Measurements from ENCODE around the gene TOMM70. TPM values are rescaled to one million over a fixed set of nuclear protein-coding genes. Genes with fewer than 3 reads are reported as not detected.

The TOMM70 gene
- total and polyA plus RNA-seq, 10 donors = 10.6 to 37.2 (median 30.4) TPM

DNA sequence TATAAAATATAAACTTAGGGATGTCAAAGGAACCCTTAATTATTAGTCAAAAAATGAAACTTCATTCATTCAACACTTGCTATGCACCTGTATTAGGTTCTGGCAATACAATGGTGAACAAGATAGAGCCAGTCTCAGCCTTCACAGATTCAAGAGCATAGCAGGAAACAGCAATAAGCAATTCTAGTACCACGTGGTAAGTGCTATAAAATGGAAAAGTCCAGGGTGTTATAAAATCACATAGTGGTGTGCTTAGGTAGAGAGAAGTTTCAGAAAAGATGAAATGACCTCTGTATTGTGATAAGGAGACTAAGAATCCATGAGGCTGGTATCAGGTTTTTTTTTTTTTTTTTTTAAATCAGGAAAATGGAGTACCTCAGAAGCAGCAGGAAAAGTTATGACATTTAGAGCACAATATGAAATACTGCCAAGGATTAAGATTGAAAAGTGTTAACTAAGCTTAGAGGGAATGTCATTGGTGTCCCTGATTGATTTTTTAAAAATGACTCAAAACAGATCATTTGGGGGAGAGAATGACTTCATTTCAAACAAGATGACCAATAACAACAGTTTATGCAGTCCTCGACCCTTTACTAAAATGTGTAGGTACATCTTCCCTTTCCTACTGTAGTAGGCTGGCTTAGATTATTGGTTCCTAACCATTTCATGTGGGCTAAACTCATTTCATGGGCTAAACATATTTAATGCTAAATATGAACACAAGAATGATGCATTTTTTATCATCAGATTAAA lies 5.0 kb downstream of the TOMM70 start:
- peaks cover 0 to 4% (median 0%) of the 10 kb centered on the region in 6 donors for H3K36me3 ChIP-seq
- no peak for DNase-seq
- H3K27ac ChIP-seq = no peak overlapping the region
- WGBS, 5 donors = 35 to 56% (median 49%) methylated on average over 2 of the region's 2 CpGs
- TF ChIP-seq, protein P1, sequence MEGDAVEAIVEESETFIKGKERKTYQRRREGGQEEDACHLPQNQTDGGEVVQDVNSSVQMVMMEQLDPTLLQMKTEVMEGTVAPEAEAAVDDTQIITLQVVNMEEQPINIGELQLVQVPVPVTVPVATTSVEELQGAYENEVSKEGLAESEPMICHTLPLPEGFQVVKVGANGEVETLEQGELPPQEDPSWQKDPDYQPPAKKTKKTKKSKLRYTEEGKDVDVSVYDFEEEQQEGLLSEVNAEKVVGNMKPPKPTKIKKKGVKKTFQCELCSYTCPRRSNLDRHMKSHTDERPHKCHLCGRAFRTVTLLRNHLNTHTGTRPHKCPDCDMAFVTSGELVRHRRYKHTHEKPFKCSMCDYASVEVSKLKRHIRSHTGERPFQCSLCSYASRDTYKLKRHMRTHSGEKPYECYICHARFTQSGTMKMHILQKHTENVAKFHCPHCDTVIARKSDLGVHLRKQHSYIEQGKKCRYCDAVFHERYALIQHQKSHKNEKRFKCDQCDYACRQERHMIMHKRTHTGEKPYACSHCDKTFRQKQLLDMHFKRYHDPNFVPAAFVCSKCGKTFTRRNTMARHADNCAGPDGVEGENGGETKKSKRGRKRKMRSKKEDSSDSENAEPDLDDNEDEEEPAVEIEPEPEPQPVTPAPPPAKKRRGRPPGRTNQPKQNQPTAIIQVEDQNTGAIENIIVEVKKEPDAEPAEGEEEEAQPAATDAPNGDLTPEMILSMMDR (IDR thresholded peaks at IDR 0.05 in 8 of 11, conservative IDR thresholded peaks at IDR 0.05 in 3 of 11) = no peak
- TF ChIP-seq POLR2A (IDR thresholded peaks at IDR 0.05) = no peak
- no peak for TF ChIP-seq POLR2AphosphoS5 (IDR thresholded peaks at IDR 0.05)
- no peak overlapping the region for H3K4me3 ChIP-seq
- H3K4me1 ChIP-seq = peaks cover 16 to 80% (median 45%) of the 10 kb centered on the region in 6 donors
- no peaks in the 10 kb centered on the region for H3K27me3 ChIP-seq (replicated peaks in 1 of 7)
- intact Hi-C loops (cut with DNase I; ENCODE audit: low total_unique reads) = no loop called here
- H3K9me3 ChIP-seq = no peaks in the 10 kb centered on the region

DNA sequence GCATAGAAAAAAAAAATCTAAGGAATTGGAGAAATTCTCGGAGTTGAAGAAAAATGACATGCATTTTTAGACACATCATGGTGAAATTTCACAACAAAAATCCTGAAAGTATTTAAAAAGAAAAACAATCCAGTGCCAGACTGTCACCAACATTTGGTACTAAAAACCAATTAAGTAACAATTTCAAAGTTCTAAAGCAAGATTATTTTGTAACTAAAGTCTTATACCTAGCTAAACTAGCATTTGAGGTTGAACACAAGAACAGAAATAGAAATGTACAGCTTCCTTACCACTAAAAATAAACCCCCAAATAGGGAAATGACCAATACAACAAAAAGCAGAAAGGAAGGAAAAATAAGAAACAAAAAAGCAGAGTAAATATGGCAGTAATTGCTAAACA lies 11.9 kb downstream of the TOMM70 start:
- H3K4me3 ChIP-seq = no peak overlapping the region
- intact Hi-C loops (cut with DNase I; ENCODE audit: low total_unique reads) = no loop called here
- H3K4me1 ChIP-seq = peaks cover 0 to 16% (median 2%) of the 10 kb centered on the region in 6 donors
- DNase-seq = no peak
- H3K27me3 ChIP-seq (replicated peaks in 1 of 7) = no peaks in the 10 kb centered on the region
- TF ChIP-seq POLR2AphosphoS5 (IDR thresholded peaks at IDR 0.05) (no peak), POLR2A (IDR thresholded peaks at IDR 0.05) (no peak)
- TF ChIP-seq, protein P1 (IDR thresholded peaks at IDR 0.05 in 8 of 11, conservative IDR thresholded peaks at IDR 0.05 in 3 of 11) = no peak
- peaks cover 0 to 55% (median 20%) of the 10 kb centered on the region in 6 donors for H3K36me3 ChIP-seq
- H3K9me3 ChIP-seq = peaks cover 0 to 20% (median 17%) of the 10 kb centered on the region in 8 donors
- WGBS, 5 donors = 95 to 100% (median 96%) methylated on average over 1 of the region's 1 CpG
- H3K27ac ChIP-seq = no peak overlapping the region

DNA sequence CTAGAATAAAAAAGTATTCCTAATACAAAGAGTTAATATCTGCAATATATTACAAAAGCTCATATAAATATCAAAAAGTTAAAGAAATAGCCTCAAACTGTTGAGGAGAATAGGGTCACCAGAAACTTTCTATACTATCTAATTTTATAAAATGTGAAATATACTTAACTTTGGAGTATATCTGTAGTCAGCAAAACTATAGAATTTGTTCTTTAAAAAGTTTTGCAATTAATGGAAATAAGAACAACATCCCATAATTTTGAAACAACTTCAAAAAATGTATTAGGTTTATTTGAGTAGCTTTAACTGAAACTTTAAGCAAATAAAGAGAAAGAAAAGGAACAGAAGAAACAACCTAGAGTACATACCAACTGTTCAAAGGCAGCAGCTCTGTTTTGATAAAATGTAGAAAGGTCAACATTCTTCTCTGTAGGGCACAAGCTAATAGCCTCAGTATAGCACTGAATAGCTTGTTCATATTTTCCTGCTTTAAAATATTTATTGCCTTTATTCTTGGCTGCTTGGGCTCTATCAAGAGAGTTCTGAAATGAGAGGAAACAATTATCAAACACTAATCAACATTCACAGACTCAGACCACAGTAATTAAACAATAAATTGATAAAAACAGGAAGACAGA lies 14.3 kb downstream of the TOMM70 start:
- peaks cover 0 to 20% (median 17%) of the 10 kb centered on the region in 8 donors for H3K9me3 ChIP-seq
- no peak for DNase-seq
- H3K27ac ChIP-seq = no peak overlapping the region
- intact Hi-C loops (cut with DNase I; ENCODE audit: low total_unique reads) = no loop called here
- H3K4me1 ChIP-seq = no peaks in the 10 kb centered on the region
- TF ChIP-seq POLR2AphosphoS5 (IDR thresholded peaks at IDR 0.05) = no peak
- TF ChIP-seq POLR2A (IDR thresholded peaks at IDR 0.05) = no peak
- TF ChIP-seq, protein P1 (IDR thresholded peaks at IDR 0.05 in 8 of 11, conservative IDR thresholded peaks at IDR 0.05 in 3 of 11) = no peak
- peaks cover 0 to 80% (median 40%) of the 10 kb centered on the region in 6 donors for H3K36me3 ChIP-seq
- H3K27me3 ChIP-seq (replicated peaks in 1 of 7) = no peaks in the 10 kb centered on the region
- H3K4me3 ChIP-seq = no peak overlapping the region
